DOHH2 (cell line): ENCODE data around the gene CMTR2.
"Not testable (repeated sequence)": the region's sequence is repeated elsewhere in the genome, so short reads cannot be mapped to it uniquely, and the experiment has no call there.

Source experiments
- H3F3A ChIP-seq: fragments of 200-600 bp; sonication (generic), shearing (Covaris generic); 2 replicates; pipeline ENCODE4 v1.6.0; 2016; ENCODE audit warnings: antibody characterized with exemption, mild to moderate bottlenecking; ENCODE audit not compliant: control insufficient read depth, insufficient read depth
- H3K27ac ChIP-seq: fragments of 200-600 bp; sonication (generic); 2 replicates; pipeline ENCODE4 v1.5.1; 2014; ENCODE audit warnings: low read depth, mild to moderate bottlenecking, low read length, moderate library complexity
- H3K27me3 ChIP-seq: fragments of 200-600 bp; sonication (generic); 2 replicates; pipeline ENCODE4 v1.6.1; 2014; ENCODE audit warnings: mild to moderate bottlenecking, low read length, mixed read lengths; ENCODE audit not compliant: control insufficient read depth
- H3K36me3 ChIP-seq: fragments of 200-600 bp; sonication (generic); 2 replicates; pipeline ENCODE4 v1.6.1; 2014; ENCODE audit warnings: mild to moderate bottlenecking, low read length, moderate library complexity, mixed read lengths; ENCODE audit not compliant: control insufficient read depth
- H3K4me1 ChIP-seq: fragments of 200-600 bp; sonication (generic); 2 replicates; pipeline ENCODE4 v1.6.1; 2014; ENCODE audit warnings: mild to moderate bottlenecking, low read length, mixed read lengths; ENCODE audit not compliant: control insufficient read depth
- H3K4me2 ChIP-seq: fragments of 200-600 bp; sonication (generic); 2 replicates; pipeline ENCODE4 v1.6.0; 2014; ENCODE audit warnings: mild to moderate bottlenecking, low read length, moderate library complexity
- H3K4me3 ChIP-seq: fragments of 200-600 bp; sonication (generic); 2 replicates; pipeline ENCODE4 v1.5.1; 2014; ENCODE audit warnings: mild to moderate bottlenecking, low read length, mixed read lengths
- H3K79me2 ChIP-seq: fragments of 200-600 bp; sonication (generic); 2 replicates; pipeline ENCODE4 v1.6.1; 2014; ENCODE audit warnings: mild to moderate bottlenecking, low read length, mixed read lengths; ENCODE audit not compliant: control insufficient read depth
- H3K9me2 ChIP-seq: fragments of 200-600 bp; sonication (generic); replicated peaks from 2 replicates; pipeline ENCODE4 v1.6.1; 2014; ENCODE audit warnings: mild to moderate bottlenecking, low read length, mixed read lengths; ENCODE audit not compliant: control insufficient read depth
- H3K9me3 ChIP-seq: fragments of 200-600 bp; sonication (generic); 2 replicates; pipeline ENCODE4 v1.6.1; 2014; ENCODE audit warnings: antibody characterized with exemption, low read length, mixed read lengths; ENCODE audit not compliant: control insufficient read depth, insufficient read depth
- H4K20me1 ChIP-seq: fragments of 200-600 bp; sonication (generic); 2 replicates; pipeline ENCODE4 v1.6.0; 2014; ENCODE audit warnings: low read depth, mild to moderate bottlenecking, antibody characterized with exemption, low read length, moderate library complexity; ENCODE audit not compliant: control insufficient read depth, insufficient read depth
- EZH2phosphoT487 ChIP-seq: fragments of 200-600 bp; sonication (generic); IDR thresholded peaks from 2 replicates; pipeline ENCODE4 v1.6.1; 2017; ENCODE audit warnings: borderline replicate concordance, mild to moderate bottlenecking, antibody characterized with exemption, low read length, moderate library complexity, mixed read lengths
- TF ChIP-seq, protein P1 (sequence below): fragments of 200-600 bp; sonication (generic); IDR thresholded peaks from one replicate; pipeline ENCODE4 v1.5.1; 2014; ENCODE audit warnings: antibody characterized with exemption, mild to moderate bottlenecking, low read depth, low read length; ENCODE audit not compliant: poor library complexity, severe bottlenecking

Gene CMTR2

DNA sequence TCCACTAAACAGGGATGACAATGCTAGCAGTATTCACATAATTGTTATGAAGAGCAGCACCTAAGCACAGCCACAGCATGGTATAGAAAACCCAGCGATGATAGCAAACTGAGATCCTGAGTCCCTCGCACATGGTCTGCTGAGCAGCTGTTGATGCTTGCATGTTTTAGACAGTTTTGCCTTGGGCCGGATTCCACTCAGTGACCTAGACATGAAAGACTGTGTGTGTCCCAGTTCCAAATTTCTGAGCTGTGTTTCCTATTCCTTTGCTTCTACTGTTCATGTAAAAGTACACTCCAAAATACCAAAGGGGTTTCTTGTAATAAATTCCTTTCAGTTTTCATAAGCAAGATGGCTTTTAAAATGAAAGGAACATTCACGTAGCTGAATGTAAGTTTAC is 30.8 kb upstream of the CMTR2 start:
- H3K4me1 ChIP-seq = no peaks in the 10 kb centered on the region
- H4K20me1 ChIP-seq = no peaks in the 10 kb centered on the region
- no peak for TF ChIP-seq EZH2phosphoT487
- TF ChIP-seq, protein P1, sequence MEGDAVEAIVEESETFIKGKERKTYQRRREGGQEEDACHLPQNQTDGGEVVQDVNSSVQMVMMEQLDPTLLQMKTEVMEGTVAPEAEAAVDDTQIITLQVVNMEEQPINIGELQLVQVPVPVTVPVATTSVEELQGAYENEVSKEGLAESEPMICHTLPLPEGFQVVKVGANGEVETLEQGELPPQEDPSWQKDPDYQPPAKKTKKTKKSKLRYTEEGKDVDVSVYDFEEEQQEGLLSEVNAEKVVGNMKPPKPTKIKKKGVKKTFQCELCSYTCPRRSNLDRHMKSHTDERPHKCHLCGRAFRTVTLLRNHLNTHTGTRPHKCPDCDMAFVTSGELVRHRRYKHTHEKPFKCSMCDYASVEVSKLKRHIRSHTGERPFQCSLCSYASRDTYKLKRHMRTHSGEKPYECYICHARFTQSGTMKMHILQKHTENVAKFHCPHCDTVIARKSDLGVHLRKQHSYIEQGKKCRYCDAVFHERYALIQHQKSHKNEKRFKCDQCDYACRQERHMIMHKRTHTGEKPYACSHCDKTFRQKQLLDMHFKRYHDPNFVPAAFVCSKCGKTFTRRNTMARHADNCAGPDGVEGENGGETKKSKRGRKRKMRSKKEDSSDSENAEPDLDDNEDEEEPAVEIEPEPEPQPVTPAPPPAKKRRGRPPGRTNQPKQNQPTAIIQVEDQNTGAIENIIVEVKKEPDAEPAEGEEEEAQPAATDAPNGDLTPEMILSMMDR = no peak
- no peak overlapping the region for H3K4me2 ChIP-seq
- no peaks in the 10 kb centered on the region for H3K79me2 ChIP-seq
- H3K27ac ChIP-seq = no peak overlapping the region
- no peaks in the 10 kb centered on the region for H3F3A ChIP-seq
- H3K36me3 ChIP-seq = no peaks in the 10 kb centered on the region
- no peaks in the 10 kb centered on the region for H3K9me3 ChIP-seq
- H3K4me3 ChIP-seq = no peak overlapping the region
- H3K9me2 ChIP-seq = no peaks in the 10 kb centered on the region
- H3K27me3 ChIP-seq = no peaks in the 10 kb centered on the region

DNA sequence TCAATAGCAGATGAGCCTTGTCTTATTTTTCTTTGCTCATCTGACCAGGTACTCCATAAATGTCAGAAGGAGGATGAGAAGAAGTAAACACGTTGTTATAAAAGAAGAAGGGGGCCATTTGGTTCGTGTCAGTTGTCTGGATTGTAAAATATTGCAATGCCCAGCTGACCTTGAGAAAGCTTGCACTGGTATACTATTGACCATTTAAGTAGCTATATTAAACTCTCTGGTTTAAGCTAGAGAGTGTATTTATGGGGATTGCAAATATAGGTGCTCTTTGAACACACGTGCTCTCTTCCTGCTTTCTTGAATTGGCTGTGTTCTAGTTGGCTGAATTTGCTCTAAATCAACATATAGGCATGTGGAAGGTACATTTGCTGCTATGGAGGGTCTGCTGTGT is 26.1 kb upstream of the CMTR2 start:
- Histone ChIP-seq H3K79me2 (no peaks in the 10 kb centered on the region), H3K4me1 (no peaks in the 10 kb centered on the region), H3K9me3 (no peaks in the 10 kb centered on the region), H3K36me3 (no peaks in the 10 kb centered on the region), H3K4me3 (no peak overlapping the region), H4K20me1 (no peaks in the 10 kb centered on the region), H3K4me2 (no peak overlapping the region), H3K27ac (no peak overlapping the region), H3K27me3 (peaks cover 8% of the 10 kb centered on the region; the same call in 1 of the 2 replicates), H3F3A (no peaks in the 10 kb centered on the region), H3K9me2 (no peaks in the 10 kb centered on the region)
- TF ChIP-seq, protein P1 = no peak
- TF ChIP-seq EZH2phosphoT487 = no peak

DNA sequence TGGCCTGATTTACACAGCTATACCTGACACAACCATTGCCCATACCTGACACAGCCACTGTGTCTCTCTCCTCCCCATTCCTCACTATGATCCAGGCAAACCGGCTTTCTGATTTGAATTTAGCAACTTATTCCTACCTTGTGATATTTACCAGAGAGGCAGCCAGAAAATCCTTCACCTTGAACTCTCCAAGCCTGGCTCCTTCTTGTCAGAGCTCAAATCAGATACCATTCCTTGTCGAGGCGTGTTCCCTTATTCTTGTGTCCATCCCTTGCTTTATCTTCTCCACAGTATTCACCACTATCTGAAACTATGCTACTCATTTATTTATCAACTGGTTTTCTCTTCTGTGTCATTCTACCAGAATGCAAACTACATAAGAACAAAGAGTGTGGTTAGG is 24.4 kb upstream of the CMTR2 start:
- H3K4me1 ChIP-seq, H3K9me2 ChIP-seq, H3K4me3 ChIP-seq, H3F3A ChIP-seq, H3K79me2 ChIP-seq, H4K20me1 ChIP-seq, H3K27ac ChIP-seq, H3K9me3 ChIP-seq, H3K4me2 ChIP-seq, H3K36me3 ChIP-seq: not testable (repeated sequence)
- H3K27me3 ChIP-seq = peaks cover 12% of the 10 kb centered on the region; the same call in 1 of the 2 replicates

DNA sequence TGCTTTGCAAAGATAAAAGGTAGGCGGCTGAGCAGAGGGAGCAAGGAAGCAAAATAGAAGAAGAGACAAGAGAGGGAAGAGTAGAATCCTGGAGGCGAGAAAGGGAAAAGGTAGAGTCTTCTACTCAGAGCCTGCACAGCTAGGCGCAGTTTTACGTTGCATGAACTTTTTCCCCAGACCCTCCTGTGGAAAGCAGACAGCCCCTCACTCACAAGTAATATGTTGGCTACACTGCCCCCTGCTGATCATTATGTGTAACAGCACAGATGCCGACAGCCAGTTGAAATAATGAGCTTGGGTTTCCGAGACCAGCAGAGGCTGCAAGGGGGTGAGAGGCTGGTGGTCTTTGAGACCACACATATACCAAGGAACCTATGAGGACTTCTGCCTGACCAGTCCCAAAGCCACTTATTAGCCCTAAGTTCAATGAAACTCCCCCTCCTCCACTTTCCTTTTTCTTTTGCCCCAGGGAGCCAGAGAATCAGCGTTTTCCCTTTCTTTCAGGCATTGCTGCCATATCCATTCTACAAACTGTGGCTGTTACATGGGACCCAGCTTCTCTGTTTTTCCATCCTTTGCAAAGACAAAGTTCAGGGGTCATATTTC is 22.5 kb upstream of the CMTR2 start:
- H3K9me3 ChIP-seq = no peaks in the 10 kb centered on the region
- peaks cover 12% of the 10 kb centered on the region; the same call in 1 of the 2 replicates for H3K27me3 ChIP-seq
- no peaks in the 10 kb centered on the region for H3K9me2 ChIP-seq
- no peaks in the 10 kb centered on the region for H3K36me3 ChIP-seq
- no peak overlapping the region for H3K4me3 ChIP-seq
- H3K79me2 ChIP-seq = no peaks in the 10 kb centered on the region
- no peak overlapping the region for H3K27ac ChIP-seq
- no peaks in the 10 kb centered on the region for H3K4me1 ChIP-seq
- no peak overlapping the region for H3K4me2 ChIP-seq
- H3F3A ChIP-seq = no peaks in the 10 kb centered on the region
- H4K20me1 ChIP-seq = no peaks in the 10 kb centered on the region
- TF ChIP-seq, protein P1 = peak; percentile 85
- no peak for TF ChIP-seq EZH2phosphoT487
